ENCODE results near the gene HS3ST1. TPM values are rescaled to one million over a fixed set of nuclear protein-coding genes. Genes with fewer than 3 reads are reported as not detected.

HS3ST1 gene
- 3.0 TPM for total RNA-seq
- polyA plus RNA-seq = 15.8 TPM

DNA sequence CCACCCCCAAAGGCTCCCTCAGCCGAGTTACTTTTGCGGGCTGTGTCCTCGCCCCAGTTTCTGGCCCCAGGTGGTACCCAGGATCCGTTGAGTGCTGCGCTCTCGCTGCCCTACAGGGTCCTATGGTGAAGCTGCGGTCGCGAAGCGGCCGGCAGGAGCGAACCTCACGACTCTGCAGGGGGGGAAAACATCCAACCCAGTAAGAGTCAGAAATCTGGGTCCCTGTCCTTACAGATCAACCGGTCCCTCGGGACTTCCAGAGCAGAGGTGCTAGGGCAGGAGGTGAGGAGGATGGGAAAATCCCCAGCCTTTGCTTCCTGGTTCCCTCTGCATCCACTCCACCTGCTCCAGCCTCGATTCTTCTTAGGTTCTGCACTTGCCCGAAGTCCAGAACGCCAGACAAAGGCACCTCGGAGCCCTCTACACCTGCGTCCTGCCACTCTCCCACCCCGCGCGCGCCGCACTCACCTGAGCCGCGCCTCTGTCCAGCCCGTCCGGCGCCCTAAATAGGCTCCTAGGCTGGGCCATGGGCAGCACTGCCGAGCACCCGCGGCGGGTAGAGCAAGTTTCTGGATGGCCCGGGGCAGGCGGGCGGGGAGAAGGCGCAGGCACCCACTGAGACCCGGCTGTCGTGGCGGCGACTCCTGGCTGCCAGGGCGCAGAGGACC, at the start of gene HS3ST1:
HS3ST1 (minus strand) TSS at position 664 of the 668 bp plus-strand sequence. CDS start 28,889 bp downstream, outside the sequence.
- Histone ChIP-seq H3K4me3 (ENCODE audit: low read depth, low read length) (peak within 1 kb of the TSS; percentile 52), H3K27ac (ENCODE audit: low read depth) (peak within 1 kb of the TSS; percentile 53), H3K4me1 (ENCODE audit: insufficient read depth) (no peaks in the 10 kb centered on the region), H3K36me3 (ENCODE audit: insufficient read depth) (no peaks in the 10 kb centered on the region)
- WGBS = 1% methylated on average over 43 of the region's 43 CpGs
- DNase-seq (ENCODE audit: extremely low spot score) = no peak

- DNase-seq (ENCODE audit: extremely low spot score) = no peak
- Histone ChIP-seq H3K4me3 (ENCODE audit: low read depth, low read length) (no peak overlapping the region), H3K4me1 (ENCODE audit: insufficient read depth) (no peaks in the 10 kb centered on the region), H3K36me3 (ENCODE audit: insufficient read depth) (no peaks in the 10 kb centered on the region), H3K27ac (ENCODE audit: low read depth) (no peak overlapping the region)
- 40% methylated on average over 2 of the region's 2 CpGs for WGBS
These were observed 47.2 kb upstream of the HS3ST1 start for GRCh38 chr4:11475871-11476270.

- no peaks in the 10 kb centered on the region for H3K36me3 ChIP-seq (ENCODE audit: insufficient read depth)
- H3K4me1 ChIP-seq (ENCODE audit: insufficient read depth) = no peaks in the 10 kb centered on the region
- no peak for DNase-seq (ENCODE audit: extremely low spot score)
- WGBS = 80% methylated on average over 1 of the region's 1 CpG
- H3K27ac ChIP-seq (ENCODE audit: low read depth) = no peak overlapping the region
- H3K4me3 ChIP-seq (ENCODE audit: low read depth, low read length) = no peak overlapping the region
These were observed 45.5 kb upstream of the HS3ST1 start for GRCh38 chr4:11474146-11474545.

DNA sequence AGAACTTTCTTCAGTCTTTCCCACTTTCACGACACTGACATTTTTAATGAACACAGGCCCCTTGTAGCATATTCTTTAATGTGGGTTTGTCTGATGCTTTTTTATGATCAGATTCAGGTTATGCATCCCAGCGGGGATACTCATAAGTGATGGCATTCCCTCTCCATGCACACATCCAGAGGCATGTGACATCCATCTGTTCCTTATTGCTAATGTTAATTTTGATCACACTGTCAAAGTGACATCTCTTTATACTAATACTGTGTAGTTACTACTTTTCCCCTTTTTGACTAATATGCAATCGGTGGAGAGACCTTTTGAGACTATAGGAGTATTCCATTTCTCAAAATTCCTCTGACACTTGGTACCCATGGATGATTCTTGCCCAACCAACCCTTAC, 43.8 kb upstream of the HS3ST1 start:
- Histone ChIP-seq H3K4me1 (ENCODE audit: insufficient read depth) (no peaks in the 10 kb centered on the region), H3K36me3 (ENCODE audit: insufficient read depth) (no peaks in the 10 kb centered on the region), H3K27ac (ENCODE audit: low read depth) (no peak overlapping the region), H3K4me3 (ENCODE audit: low read depth, low read length) (no peak overlapping the region)
- no peak for DNase-seq (ENCODE audit: extremely low spot score)
- WGBS = 93% methylated on average over 3 of the region's 3 CpGs

DNA sequence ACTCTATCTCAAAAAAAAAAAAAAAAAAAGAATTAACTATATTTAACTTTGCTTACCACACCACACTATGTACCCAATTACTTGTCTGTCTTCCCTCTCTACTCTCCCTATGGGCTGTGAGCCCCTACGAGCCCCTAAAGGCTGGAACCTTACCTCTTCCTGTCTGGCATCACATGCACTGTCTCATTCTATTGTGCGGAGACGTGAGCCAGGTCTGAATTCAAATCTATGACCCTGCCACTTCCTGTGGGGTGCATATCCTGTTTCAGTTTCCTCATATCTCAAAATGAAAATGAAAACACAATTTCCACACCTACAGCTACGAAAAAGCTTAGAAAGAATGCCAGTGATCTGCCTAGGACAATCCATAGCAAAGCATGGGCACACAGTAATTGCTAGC, 42.9 kb upstream of the HS3ST1 start:
- DNase-seq (ENCODE audit: extremely low spot score) = no peak
- Histone ChIP-seq H3K27ac (ENCODE audit: low read depth) (no peak overlapping the region), H3K36me3 (ENCODE audit: insufficient read depth) (no peaks in the 10 kb centered on the region), H3K4me1 (ENCODE audit: insufficient read depth) (no peaks in the 10 kb centered on the region), H3K4me3 (ENCODE audit: low read depth, low read length) (no peak overlapping the region)
- 56% methylated on average over 4 of the region's 4 CpGs for WGBS

GRCh38 chr4:11471046-11471441, 42.4 kb upstream of the HS3ST1 start:
- Histone ChIP-seq H3K27ac (ENCODE audit: low read depth) (peak overlapping the region; percentile 28), H3K4me3 (ENCODE audit: low read depth, low read length) (no peak overlapping the region), H3K4me1 (ENCODE audit: insufficient read depth) (no peaks in the 10 kb centered on the region), H3K36me3 (ENCODE audit: insufficient read depth) (no peaks in the 10 kb centered on the region)
- DNase-seq (ENCODE audit: extremely low spot score) = no peak
- 73% methylated on average over 3 of the region's 3 CpGs for WGBS

DNA sequence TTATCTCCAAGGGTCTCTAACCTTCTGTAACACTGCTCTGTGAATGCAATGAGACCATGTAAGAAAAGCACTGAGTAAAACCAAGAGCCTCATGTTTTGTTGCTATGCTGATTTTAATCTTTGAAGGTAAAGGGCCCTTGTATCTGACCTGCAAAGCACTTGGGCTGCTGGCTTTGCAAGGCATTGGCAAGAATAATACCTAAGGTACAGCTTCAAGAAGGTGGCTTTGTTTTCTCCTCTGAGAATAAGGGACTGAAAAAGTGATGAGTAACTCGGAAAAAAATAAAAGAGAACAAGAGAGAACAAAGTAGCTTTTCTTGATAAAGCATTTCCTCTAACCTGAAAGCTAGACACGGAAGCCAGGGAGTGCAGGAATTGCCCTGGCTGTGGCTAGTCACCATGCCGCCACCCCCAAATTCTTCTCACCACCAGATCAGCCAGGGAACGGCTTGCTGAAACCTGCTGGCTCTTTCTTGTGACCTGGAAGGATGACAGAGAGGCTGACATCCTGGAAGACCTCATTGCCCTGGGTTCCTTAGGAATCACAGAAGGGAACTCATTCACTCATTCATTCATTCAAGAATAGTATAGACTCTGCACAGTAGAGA, 41.8 kb upstream of the HS3ST1 start:
- WGBS = 61% methylated on average over 4 of the region's 4 CpGs
- DNase-seq (ENCODE audit: extremely low spot score) = no peak

GRCh38 chr4:11469650-11470437, 41.1 kb upstream of the HS3ST1 start:
- Histone ChIP-seq H3K27ac (ENCODE audit: low read depth) (peak overlapping the region; percentile 3), H3K36me3 (ENCODE audit: insufficient read depth) (no peaks in the 10 kb centered on the region), H3K4me3 (ENCODE audit: low read depth, low read length) (no peak overlapping the region), H3K4me1 (ENCODE audit: insufficient read depth) (no peaks in the 10 kb centered on the region)
- no peak for DNase-seq (ENCODE audit: extremely low spot score)
- WGBS = 64% methylated on average over 8 of the region's 8 CpGs

More for the DNA sequence above, 41.8 kb upstream of the HS3ST1 start:
- no peak overlapping the region for H3K4me3 ChIP-seq (ENCODE audit: low read depth, low read length)
- no peaks in the 10 kb centered on the region for H3K4me1 ChIP-seq (ENCODE audit: insufficient read depth)
- H3K36me3 ChIP-seq (ENCODE audit: insufficient read depth) = no peaks in the 10 kb centered on the region
- H3K27ac ChIP-seq (ENCODE audit: low read depth) = no peak overlapping the region

DNA sequence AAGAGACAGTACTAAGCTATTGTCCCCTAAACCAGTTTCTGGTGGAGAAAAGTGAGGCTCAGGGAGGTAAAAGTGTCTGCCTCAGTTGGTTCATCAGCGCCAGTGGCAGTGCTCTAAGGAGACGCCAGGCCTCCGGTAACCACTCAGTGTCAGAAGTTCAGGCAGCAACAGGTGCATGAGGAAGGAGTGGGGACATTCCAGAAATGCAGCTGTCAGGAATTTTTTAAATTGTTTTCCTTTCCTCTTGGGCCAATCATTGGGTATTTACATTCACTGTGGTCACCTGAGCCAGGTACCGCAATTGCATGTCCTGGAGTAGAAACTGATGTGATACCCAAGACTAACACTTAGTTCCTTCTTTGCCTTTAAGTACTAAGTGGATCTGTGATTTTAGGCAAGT, 40.2 kb upstream of the HS3ST1 start:
- H3K4me1 ChIP-seq (ENCODE audit: insufficient read depth) = no peaks in the 10 kb centered on the region
- whole genome bisulfite sequencing = 84% methylated on average over 4 of the region's 4 CpGs
- DNase-seq (ENCODE audit: extremely low spot score) = no peak

DNA sequence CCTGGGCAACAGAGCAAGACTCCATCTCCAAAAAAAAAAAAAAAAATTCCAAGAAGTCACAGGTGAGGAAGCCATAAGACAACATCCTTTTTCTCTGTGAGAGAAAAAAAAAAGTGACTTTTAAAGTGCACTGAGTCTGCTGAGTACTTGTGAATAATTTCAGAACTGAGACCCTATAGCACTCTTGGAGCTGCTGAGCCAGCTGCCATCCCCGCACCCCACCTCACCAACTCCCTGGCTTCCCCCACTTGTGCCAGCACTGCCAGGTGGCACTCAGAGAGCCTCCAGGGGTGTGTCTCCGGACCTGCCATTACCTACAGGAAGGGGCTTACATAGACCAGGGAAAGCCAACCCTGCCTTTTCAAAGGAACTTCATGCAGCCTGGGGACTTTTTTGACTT, 39.2 kb upstream of the HS3ST1 start:
- no peak overlapping the region for H3K27ac ChIP-seq (ENCODE audit: low read depth)
- 46% methylated on average over 2 of the region's 2 CpGs for WGBS
- no peak overlapping the region for H3K4me3 ChIP-seq (ENCODE audit: low read depth, low read length)
- DNase-seq (ENCODE audit: extremely low spot score) = no peak
- H3K36me3 ChIP-seq (ENCODE audit: insufficient read depth) = no peaks in the 10 kb centered on the region
- H3K4me1 ChIP-seq (ENCODE audit: insufficient read depth) = no peaks in the 10 kb centered on the region

More for the DNA sequence above, 40.2 kb upstream of the HS3ST1 start:
- Histone ChIP-seq H3K4me3 (ENCODE audit: low read depth, low read length) (no peak overlapping the region), H3K36me3 (ENCODE audit: insufficient read depth) (no peaks in the 10 kb centered on the region), H3K27ac (ENCODE audit: low read depth) (no peak overlapping the region)

DNA sequence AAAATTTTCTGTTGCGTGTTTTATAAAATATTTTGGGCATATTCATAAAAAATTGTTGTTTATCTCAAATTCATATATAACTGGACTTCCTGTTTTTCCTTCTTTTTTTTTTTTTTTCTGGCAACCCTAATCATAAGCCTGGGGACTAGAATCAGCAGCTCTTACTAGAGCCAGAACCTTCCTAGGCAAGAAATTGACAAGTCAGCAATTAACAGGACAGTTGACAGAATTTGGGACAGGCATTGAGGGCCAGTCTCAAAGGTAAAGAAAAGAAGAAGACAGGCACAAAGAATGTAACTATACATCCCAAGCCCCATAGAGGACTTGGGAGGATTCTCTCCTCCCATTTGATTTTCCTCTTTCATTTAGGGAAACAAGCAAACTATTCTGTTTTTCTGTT, 35.0 kb upstream of the HS3ST1 start:
- no peak for DNase-seq (ENCODE audit: extremely low spot score)
- H3K4me3 ChIP-seq (ENCODE audit: low read depth, low read length) = no peak overlapping the region
- H3K4me1 ChIP-seq (ENCODE audit: insufficient read depth) = no peaks in the 10 kb centered on the region
- 86% methylated on average over 1 of the region's 1 CpG for WGBS
- no peaks in the 10 kb centered on the region for H3K36me3 ChIP-seq (ENCODE audit: insufficient read depth)
- H3K27ac ChIP-seq (ENCODE audit: low read depth) = no peak overlapping the region

DNA sequence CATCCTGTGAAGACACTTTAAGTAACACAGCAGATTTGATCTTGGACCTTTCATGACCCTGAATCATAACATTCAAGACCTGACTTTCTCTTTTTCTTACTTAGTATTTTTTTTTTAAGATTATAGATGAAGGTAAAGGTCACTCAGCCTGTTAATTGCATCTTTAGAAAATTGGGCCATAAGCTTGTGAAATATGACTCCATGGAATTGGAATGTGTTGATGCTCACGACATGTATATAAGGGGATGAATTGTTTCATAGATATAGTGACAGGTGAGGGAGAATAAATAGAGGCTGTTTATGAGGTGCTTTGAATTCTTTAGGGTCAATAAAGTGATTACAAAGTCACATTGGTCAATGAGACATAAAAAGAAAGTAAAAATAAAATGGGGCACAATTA, 27.7 kb upstream of the HS3ST1 start:
- 20% methylated on average over 1 of the region's 1 CpG for WGBS
- Histone ChIP-seq H3K4me3 (ENCODE audit: low read depth, low read length) (no peak overlapping the region), H3K4me1 (ENCODE audit: insufficient read depth) (no peaks in the 10 kb centered on the region), H3K36me3 (ENCODE audit: insufficient read depth) (no peaks in the 10 kb centered on the region), H3K27ac (ENCODE audit: low read depth) (no peak overlapping the region)
- DNase-seq (ENCODE audit: extremely low spot score) = no peak

- Histone ChIP-seq H3K27ac (ENCODE audit: low read depth) (no peak overlapping the region), H3K36me3 (ENCODE audit: insufficient read depth) (no peaks in the 10 kb centered on the region), H3K4me3 (ENCODE audit: low read depth, low read length) (no peak overlapping the region), H3K4me1 (ENCODE audit: insufficient read depth) (no peaks in the 10 kb centered on the region)
- WGBS = 62% methylated on average over 5 of the region's 5 CpGs
- DNase-seq (ENCODE audit: extremely low spot score) = no peak
These were observed 26.6 kb upstream of the HS3ST1 start for GRCh38 chr4:11455201-11455835.

All from urinary bladder (tissue), 4 donors.